ENCODE data around the gene ANP32B. TPM values are rescaled to one million over a fixed set of nuclear protein-coding genes. Genes with fewer than 3 reads are reported as not detected.

Gene ANP32B
- total RNA-seq, 1 donor from 2014 or later = 153 TPM

DNA sequence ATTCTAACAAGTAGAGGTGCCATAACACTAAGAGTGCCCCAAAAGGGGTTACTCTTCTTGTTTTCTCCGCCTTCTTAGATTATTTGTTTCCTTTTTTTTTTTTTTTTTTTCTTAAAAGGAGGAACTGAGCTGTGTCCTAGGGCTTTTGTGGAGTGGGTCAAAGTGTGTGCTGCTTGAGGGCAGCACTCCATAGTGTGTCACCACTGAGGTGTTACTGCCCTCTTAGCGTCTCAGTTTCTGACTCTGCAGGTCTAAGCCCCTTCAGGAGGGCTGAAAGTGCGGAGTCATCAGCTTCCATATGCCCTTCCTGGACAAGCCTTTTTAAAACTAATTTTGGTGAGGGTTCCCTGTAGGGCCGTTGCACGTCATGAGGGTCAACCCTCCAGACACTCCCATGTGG is 60.8 kb downstream of the ANP32B start:
- TF ChIP-seq CTCF (IDR thresholded peaks at IDR 0.05; ENCODE audit: unreplicated experiment) = no peak
- no peaks in the 10 kb centered on the region for H3K36me3 Mint-ChIP-seq (ENCODE audit: insufficient read depth)
- H3K4me1 Mint-ChIP-seq (ENCODE audit: low read depth) = no peaks in the 10 kb centered on the region
- peaks cover 8% of the 10 kb centered on the region for H3K27me3 Mint-ChIP-seq
- no peaks in the 10 kb centered on the region for H3K9me3 Mint-ChIP-seq (ENCODE audit: low read depth)
- DNase-seq (ENCODE audit: low spot score, unreplicated experiment) = no peak
- no peak overlapping the region for H3K27ac Mint-ChIP-seq
- H3K4me3 Mint-ChIP-seq (ENCODE audit: low read depth) = no peak overlapping the region

DNA sequence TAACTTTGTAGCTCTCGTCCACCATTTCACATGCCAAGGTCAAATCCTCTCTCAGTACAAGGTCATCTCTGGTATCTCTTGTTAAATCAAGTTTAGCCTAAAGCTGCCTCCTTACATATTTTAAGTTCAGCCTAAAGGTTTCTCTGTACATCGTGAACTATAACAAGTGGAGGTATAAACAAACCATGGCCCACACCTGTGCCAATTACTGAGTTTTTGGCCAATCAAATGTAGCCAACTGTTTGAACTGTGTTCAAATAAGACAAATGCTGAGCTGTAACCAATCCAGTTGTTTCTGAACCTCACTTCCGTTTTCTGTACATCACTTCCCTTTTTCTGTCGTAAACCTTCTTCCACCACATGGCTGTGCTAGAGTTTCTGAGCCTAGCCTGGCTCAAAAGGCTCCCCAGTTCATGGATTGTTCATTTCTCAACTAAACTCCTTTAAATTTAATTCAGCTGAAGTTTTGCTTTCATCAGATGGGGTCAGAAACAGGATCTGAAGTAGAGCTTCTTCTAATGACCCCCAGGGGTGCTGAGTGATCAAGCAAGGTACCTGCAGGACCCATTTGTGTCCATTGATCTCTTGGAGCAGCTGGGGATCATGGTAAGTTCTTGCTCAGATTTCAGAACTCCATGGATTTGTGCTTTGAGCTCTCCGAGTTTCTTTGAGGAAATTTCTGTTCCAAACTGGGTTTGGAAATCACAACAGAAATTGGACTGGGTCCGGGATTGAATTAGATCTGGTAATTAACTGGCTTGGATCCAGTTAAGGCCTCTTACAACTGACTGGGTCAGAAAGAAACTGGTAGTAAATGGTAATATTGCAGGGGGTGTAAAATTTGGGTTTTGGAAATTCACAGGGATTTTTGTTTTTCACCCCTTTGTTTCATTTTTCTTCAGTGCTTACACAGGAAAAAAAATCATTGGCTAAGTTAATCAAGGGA is 62.4 kb downstream of the ANP32B start:
- no peak overlapping the region for H3K27ac Mint-ChIP-seq
- H3K27me3 Mint-ChIP-seq = no peaks in the 10 kb centered on the region
- no peak overlapping the region for H3K4me3 Mint-ChIP-seq (ENCODE audit: low read depth)
- no peaks in the 10 kb centered on the region for H3K9me3 Mint-ChIP-seq (ENCODE audit: low read depth)
- H3K36me3 Mint-ChIP-seq (ENCODE audit: insufficient read depth) = no peaks in the 10 kb centered on the region
- DNase-seq (ENCODE audit: low spot score, unreplicated experiment) = no peak
- no peaks in the 10 kb centered on the region for H3K4me1 Mint-ChIP-seq (ENCODE audit: low read depth)
- no peak for TF ChIP-seq CTCF (IDR thresholded peaks at IDR 0.05; ENCODE audit: unreplicated experiment)

GRCh38 chr9:98046180-98046543 is 63.0 kb downstream of the ANP32B start:
- Mint-ChIP-seq H3K4me3 (ENCODE audit: low read depth) (no peak overlapping the region), H3K27me3 (no peaks in the 10 kb centered on the region), H3K27ac (no peak overlapping the region), H3K9me3 (ENCODE audit: low read depth) (no peaks in the 10 kb centered on the region), H3K4me1 (ENCODE audit: low read depth) (no peaks in the 10 kb centered on the region), H3K36me3 (ENCODE audit: insufficient read depth) (no peaks in the 10 kb centered on the region)
- DNase-seq (ENCODE audit: low spot score, unreplicated experiment) = no peak
- TF ChIP-seq CTCF (IDR thresholded peaks at IDR 0.05; ENCODE audit: unreplicated experiment) = no peak

DNA sequence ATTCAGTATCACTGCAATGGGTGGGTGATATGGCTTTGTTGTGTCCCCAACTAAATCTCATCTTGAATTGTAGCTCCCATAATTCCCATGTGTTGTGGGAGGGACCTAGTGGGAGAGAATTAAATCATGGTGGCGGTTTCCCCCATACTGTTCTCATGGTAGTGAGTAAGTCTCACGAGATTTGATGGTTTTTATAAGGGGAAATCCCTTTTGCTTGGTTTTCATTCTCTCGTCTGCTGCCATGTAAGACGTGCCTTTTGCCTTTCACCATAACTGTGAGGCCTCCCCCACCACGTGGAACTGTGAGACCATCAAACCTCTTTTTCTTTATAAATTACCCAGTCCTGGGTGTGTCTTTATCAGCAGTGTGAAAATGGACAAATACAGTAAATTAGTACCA is 63.9 kb downstream of the ANP32B start:
- H3K4me1 Mint-ChIP-seq (ENCODE audit: low read depth) = no peaks in the 10 kb centered on the region
- no peaks in the 10 kb centered on the region for H3K36me3 Mint-ChIP-seq (ENCODE audit: insufficient read depth)
- peaks cover 2% of the 10 kb centered on the region for H3K27me3 Mint-ChIP-seq
- H3K4me3 Mint-ChIP-seq (ENCODE audit: low read depth) = no peak overlapping the region
- no peak for DNase-seq (ENCODE audit: low spot score, unreplicated experiment)
- H3K9me3 Mint-ChIP-seq (ENCODE audit: low read depth) = no peaks in the 10 kb centered on the region
- TF ChIP-seq CTCF (IDR thresholded peaks at IDR 0.05; ENCODE audit: unreplicated experiment) = no peak
- no peak overlapping the region for H3K27ac Mint-ChIP-seq

DNA sequence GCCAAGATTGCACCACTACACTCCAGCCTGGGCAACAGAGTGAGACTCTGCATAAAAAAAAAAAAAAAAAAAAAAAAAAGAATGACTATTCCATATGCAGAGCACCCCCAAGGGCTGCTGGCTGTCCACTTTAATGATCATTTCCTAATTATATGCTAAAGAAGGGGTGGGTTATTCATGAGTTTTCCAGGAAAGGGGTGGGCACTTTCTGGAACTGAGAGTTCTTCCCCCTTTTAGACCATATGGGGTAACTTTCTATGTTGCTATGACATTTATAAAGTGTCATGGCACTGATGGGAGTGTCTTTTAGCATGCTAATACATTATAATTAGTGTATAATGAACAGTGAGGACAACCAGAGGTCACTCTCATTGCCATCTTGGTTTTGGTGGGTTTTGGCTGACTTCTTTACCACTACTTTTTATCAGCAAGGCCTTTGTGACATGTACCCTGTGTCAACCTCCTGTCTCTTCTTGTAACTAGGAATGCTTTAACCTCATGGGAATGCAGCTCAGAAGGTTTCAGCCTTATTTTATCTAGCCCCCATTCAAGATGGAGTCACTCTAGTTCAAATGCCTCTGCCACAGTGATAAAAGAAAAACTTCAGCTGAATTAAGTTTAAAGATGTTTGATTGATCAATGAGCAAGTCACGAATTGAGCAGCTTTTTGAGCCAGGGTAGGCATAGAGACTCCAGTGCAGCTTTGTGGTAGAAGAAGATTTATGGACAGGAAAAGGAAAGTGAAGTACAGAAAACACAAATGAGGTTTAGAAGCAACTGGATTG is 66.3 kb downstream of the ANP32B start:
- Mint-ChIP-seq H3K36me3 (ENCODE audit: insufficient read depth) (no peaks in the 10 kb centered on the region), H3K4me3 (ENCODE audit: low read depth) (no peak overlapping the region), H3K4me1 (ENCODE audit: low read depth) (no peaks in the 10 kb centered on the region), H3K27me3 (peaks cover 8% of the 10 kb centered on the region), H3K27ac (no peak overlapping the region), H3K9me3 (ENCODE audit: low read depth) (no peaks in the 10 kb centered on the region)
- no peak for DNase-seq (ENCODE audit: low spot score, unreplicated experiment)
- TF ChIP-seq CTCF (IDR thresholded peaks at IDR 0.05; ENCODE audit: unreplicated experiment) = no peak

All from progenitor cell of endocrine pancreas (in vitro differentiated cells).